ENCODE results near the gene LMNA. TPM values are rescaled to one million over a fixed set of nuclear protein-coding genes. Genes with fewer than 3 reads are reported as not detected.

The LMNA gene
- total RNA-seq, 1 donor from 2014 or later = 92.7 TPM

GRCh38 chr1:156126630-156127534 is 12.4 kb downstream of the LMNA start:
- Mint-ChIP-seq H3K9me3 (ENCODE audit: low read depth) (no peaks in the 10 kb centered on the region), H3K27me3 (no peaks in the 10 kb centered on the region), H3K4me1 (ENCODE audit: low read depth) (peaks cover 32% of the 10 kb centered on the region), H3K4me3 (ENCODE audit: low read depth) (no peak overlapping the region), H3K36me3 (ENCODE audit: insufficient read depth) (peaks cover 7% of the 10 kb centered on the region), H3K27ac (no peak overlapping the region)
- TF ChIP-seq, protein P1, sequence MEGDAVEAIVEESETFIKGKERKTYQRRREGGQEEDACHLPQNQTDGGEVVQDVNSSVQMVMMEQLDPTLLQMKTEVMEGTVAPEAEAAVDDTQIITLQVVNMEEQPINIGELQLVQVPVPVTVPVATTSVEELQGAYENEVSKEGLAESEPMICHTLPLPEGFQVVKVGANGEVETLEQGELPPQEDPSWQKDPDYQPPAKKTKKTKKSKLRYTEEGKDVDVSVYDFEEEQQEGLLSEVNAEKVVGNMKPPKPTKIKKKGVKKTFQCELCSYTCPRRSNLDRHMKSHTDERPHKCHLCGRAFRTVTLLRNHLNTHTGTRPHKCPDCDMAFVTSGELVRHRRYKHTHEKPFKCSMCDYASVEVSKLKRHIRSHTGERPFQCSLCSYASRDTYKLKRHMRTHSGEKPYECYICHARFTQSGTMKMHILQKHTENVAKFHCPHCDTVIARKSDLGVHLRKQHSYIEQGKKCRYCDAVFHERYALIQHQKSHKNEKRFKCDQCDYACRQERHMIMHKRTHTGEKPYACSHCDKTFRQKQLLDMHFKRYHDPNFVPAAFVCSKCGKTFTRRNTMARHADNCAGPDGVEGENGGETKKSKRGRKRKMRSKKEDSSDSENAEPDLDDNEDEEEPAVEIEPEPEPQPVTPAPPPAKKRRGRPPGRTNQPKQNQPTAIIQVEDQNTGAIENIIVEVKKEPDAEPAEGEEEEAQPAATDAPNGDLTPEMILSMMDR (IDR thresholded peaks at IDR 0.05; ENCODE audit: unreplicated experiment) = no peak
- DNase-seq (ENCODE audit: low spot score, unreplicated experiment) = no peak

GRCh38 chr1:156128308-156128653 is 13.8 kb downstream of the LMNA start:
- Mint-ChIP-seq H3K36me3 (ENCODE audit: insufficient read depth) (peaks cover 7% of the 10 kb centered on the region), H3K4me3 (ENCODE audit: low read depth) (no peak overlapping the region), H3K27me3 (no peaks in the 10 kb centered on the region), H3K9me3 (ENCODE audit: low read depth) (no peaks in the 10 kb centered on the region), H3K27ac (peak overlapping the region; percentile 52), H3K4me1 (ENCODE audit: low read depth) (peaks cover 22% of the 10 kb centered on the region)
- TF ChIP-seq, protein P1 (IDR thresholded peaks at IDR 0.05; ENCODE audit: unreplicated experiment) = no peak
- DNase-seq (ENCODE audit: low spot score, unreplicated experiment) = no peak

- H3K9me3 Mint-ChIP-seq (ENCODE audit: low read depth) = no peaks in the 10 kb centered on the region
- H3K4me3 Mint-ChIP-seq (ENCODE audit: low read depth) = no peak overlapping the region
- no peaks in the 10 kb centered on the region for H3K27me3 Mint-ChIP-seq
- peak overlapping the region; percentile 98 for H3K27ac Mint-ChIP-seq
- no peak for DNase-seq (ENCODE audit: low spot score, unreplicated experiment)
- H3K36me3 Mint-ChIP-seq (ENCODE audit: insufficient read depth) = peaks cover 10% of the 10 kb centered on the region
- peaks cover 16% of the 10 kb centered on the region for H3K4me1 Mint-ChIP-seq (ENCODE audit: low read depth)
- TF ChIP-seq, protein P1 (IDR thresholded peaks at IDR 0.05; ENCODE audit: unreplicated experiment) = no peak
These were observed 14.4 kb downstream of the LMNA start for GRCh38 chr1:156128654-156129597.

DNA sequence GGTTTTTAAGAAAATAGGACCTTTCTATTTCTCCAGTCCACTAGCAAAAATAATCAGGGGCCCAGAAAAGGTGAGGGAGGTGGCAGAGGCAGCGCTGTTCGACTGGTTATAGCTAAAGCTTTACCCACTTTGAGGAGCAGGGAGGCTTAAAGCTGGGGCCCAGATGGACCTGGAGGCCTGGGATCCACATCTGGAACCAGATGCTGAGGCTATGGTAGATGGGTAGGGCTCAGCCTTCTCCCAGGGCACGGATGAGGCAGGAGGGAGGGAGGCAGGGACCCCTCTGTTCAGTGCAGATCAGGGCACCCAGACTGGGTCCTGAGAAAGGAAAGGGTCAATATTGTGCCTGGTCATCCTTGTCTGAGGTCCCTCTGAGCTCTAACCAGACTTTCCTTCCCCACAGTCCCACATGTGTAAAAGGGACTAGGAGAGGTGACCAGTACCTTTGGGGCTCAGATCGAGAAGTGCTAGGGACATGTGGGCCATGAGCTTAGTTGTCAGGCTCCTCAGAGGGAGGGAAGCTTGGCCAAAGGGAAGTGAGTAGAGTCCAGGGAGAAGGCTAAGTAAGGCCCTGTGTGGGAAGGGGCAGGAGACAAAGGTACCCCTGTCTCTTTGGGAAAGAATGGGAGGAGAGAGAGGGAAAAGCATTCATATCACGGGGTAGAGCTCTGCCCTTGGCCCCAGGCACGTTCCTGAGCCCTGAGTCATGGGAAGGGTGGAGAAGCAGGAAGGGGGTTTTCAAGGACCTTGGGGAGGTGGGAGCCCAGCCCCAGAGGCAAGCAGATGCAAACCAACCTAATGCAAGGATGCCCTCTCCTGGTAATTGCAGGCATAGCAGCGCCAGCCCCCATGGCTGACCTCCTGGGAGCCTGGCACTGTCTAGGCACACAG is 15.4 kb downstream of the LMNA start:
- no peaks in the 10 kb centered on the region for H3K27me3 Mint-ChIP-seq
- H3K4me3 Mint-ChIP-seq (ENCODE audit: low read depth) = no peak overlapping the region
- H3K27ac Mint-ChIP-seq = peak overlapping the region; percentile 98
- peak; percentile 75 for DNase-seq (ENCODE audit: low spot score, unreplicated experiment)
- H3K36me3 Mint-ChIP-seq (ENCODE audit: insufficient read depth) = peaks cover 12% of the 10 kb centered on the region
- TF ChIP-seq, protein P1 (IDR thresholded peaks at IDR 0.05; ENCODE audit: unreplicated experiment) = peak; percentile 93
- peaks cover 14% of the 10 kb centered on the region for H3K4me1 Mint-ChIP-seq (ENCODE audit: low read depth)
- H3K9me3 Mint-ChIP-seq (ENCODE audit: low read depth) = no peaks in the 10 kb centered on the region
